Iris pigment epithelial cell (primary cell): ENCODE measurements around the gene BSND.

Experiments used
- DNase-seq: peaks from one replicate; pipeline ENCODE4 v3.0.0-alpha.2; 2011; ENCODE audit warnings: low read depth

BSND gene

GRCh38 chr1:54994355-54994990, 4.3 kb upstream of the BSND start:
- no peak for DNase-seq

DNA sequence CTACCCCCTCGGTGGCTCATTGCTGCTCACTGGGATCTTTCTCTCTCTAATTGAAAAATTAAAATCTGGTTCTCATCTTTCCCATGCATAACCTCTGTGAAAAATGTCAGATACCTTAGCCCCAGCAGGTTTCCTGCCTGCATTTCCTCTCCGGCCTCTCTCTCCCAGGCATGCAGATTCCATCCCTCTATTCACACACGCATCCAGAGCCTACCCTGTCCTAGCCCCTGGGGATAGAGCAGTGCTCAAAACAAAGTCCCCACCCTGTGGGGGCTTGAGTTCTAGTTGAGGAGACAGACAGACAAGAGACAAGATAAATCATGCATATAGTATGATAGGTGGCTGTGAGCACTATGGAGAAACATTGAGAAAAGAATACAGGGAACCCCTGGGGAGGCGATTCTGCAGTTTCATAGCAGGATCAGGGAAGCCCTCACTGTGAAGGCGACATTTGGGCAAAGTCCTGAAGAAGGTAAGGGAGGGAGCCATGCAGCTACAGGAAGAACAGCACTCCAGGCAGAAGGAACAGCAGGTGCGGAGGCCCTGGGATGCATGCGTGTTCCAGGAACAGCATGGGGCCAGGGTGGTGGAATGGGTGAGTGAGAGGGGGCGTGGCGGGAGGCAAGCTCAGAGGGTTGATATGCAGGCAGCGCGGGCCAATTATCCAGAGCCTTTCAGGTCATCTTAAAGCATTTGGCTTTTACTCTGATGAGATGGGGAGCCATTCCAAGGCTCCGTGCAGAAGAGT, 3.5 kb upstream of the BSND start:
- no peak for DNase-seq

GRCh38 chr1:54995835-54996234, 2.9 kb upstream of the BSND start:
- no peak for DNase-seq

DNA sequence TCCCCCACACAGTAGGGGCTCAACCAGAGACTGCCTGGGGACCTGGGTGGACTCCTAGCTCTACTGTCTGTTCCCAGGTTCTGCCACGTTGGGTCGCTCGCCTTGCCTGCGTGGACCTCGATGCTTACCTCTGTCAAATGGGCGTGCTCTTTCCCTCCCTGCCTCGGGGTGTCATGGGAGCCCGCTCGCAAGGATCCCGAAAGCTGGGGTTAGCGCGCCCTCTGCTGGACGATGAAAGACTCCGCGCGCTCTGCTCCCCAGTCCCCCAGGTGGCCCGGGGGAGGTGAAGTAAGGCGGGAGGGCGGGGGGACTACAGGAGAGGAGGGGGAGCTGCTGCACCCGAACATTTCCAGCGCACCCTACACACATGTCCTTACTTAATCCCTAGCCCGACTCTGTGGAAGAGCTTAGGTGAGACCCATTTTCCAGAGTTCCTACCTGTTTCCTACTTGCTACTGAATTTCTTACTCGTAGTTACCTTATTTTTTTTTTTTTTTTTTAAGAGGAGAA, 2.3 kb upstream of the BSND start:
- DNase-seq = peak; percentile 59

DNA sequence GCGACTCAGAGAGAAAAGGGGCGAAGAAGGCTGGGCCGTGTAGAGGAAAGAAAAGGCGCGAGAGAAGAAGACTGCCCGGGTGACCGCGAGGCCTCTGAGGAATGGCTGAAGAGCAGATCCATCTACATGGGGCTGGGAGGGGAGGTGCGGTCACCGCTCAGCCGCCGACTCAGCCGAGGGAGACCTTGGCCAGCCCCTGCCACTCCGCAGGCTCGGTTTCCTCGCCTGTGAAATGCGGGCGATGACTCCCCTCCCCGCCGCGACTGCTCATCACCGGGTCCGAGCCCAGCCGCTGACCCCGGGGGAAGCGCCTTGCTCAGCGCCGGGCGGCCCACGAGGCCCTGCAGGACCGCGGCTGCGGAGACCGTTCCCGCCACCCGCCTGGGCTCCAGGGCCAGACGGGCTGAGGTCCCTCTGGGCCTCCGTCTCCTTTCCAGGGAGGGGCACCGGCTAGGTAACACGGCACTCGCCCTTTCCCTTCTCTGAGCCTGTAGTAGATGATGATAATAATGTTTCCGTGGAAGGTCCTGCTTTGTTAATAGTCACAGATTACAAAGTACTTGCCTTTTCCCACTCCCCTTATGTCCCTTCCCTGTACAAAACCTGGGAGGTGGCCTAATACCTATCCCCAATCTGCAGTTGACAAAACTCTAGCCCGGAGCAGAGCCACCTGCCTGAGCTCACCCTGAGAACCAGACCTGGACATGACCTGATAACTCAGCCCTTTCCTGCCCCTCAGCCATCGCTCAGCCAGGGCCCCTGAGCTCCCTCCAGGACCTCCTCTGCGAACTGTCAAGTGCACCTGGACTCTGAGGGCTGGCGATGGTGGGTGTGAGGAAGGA, 1.6 kb upstream of the BSND start:
- DNase-seq = peak; percentile 29

GRCh38 chr1:54997711-54997986, 1.1 kb upstream of the BSND start:
- no peak for DNase-seq

GRCh38 chr1:54998100-54998499, 633 bp upstream of the BSND start:
- DNase-seq = no peak

GRCh38 chr1:55000110-55001085, 1.7 kb downstream of the BSND start:
- no peak for DNase-seq

DNA sequence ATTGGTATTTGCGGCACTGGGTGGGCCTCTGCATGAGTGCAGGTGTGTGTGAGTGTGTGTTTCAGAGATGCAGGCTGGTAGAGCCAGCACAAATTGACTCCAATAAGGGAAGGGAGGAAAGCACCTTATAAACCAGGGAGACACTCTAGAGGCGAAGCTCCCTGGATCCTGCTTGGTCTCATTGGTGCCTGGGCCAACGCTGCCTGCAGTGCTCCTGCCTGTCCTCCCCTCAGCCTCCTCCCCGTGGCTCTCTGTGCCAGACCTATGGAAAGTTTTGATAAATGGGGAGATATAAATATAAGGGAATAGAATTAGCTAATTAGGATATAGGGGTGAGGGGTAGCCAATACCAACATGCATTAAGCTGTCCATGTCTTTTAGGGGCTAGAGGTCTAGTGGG, 2.6 kb downstream of the BSND start:
- no peak for DNase-seq

- DNase-seq = no peak
Observed at GRCh38 chr1:55002686-55003085, 4.0 kb downstream of the BSND start.

- DNase-seq = no peak
Observed at GRCh38 chr1:55005351-55006140, 6.8 kb downstream of the BSND start.

- DNase-seq = no peak
Observed at GRCh38 chr1:55006931-55007330, 8.2 kb downstream of the BSND start.

GRCh38 chr1:55007625-55008024, 8.9 kb downstream of the BSND start:
- peak; percentile 70 for DNase-seq

- DNase-seq = no peak
Observed at GRCh38 chr1:55010194-55010886, 11.6 kb downstream of the BSND start.

DNA sequence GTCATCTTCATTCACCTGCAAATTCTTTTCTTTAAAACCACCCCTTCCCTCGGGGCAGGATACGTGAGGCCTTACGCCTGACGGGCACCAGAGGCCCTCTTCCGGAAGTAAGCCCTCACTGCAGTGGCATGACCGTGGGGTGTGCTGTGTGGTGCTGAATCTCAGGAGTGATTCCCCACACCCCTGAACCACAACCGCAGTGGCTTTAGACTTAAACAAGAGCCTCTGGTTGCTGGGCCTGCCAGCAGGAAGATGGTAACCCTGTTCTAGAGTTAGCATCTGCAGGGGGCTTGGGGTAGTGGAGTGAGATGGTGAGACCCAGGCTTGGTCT, 12.1 kb downstream of the BSND start:
- no peak for DNase-seq

GRCh38 chr1:55012661-55013060, 13.9 kb downstream of the BSND start:
- no peak for DNase-seq

GRCh38 chr1:55015123-55015522, 16.4 kb downstream of the BSND start:
- DNase-seq = no peak

- peak; percentile 14 for DNase-seq
Observed at GRCh38 chr1:55015731-55016620, 17.2 kb downstream of the BSND start.

GRCh38 chr1:55018395-55018794, 19.7 kb downstream of the BSND start:
- no peak for DNase-seq
